ENCODE results near the gene LMO7.
"Not testable (repeated sequence)": the region's sequence is repeated elsewhere in the genome, so short reads cannot be mapped to it uniquely, and the experiment has no call there.

Gene LMO7

DNA sequence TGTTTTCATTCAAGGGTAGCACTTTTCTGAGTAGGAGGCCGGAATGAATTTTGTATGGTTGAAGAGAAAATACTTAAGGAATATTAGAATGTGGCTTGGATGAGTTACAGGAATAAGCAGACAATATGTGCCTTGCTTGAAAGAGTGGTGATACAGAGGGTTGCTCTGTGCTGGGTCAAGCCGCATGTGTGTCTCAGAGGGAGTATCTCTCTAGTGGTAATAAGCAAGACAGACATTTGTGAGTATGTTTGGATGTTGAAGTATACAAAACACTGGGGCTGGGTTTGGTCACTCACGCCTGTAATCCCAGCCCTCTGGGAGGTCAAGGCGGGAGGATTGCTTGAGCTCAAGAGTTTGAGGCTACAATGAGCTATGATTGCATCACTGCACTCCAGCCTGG is 103.9 kb downstream of the LMO7 start:
- FAIRE-seq = no peak
- no peak for DNase-seq (ENCODE audit: low spot score)

DNA sequence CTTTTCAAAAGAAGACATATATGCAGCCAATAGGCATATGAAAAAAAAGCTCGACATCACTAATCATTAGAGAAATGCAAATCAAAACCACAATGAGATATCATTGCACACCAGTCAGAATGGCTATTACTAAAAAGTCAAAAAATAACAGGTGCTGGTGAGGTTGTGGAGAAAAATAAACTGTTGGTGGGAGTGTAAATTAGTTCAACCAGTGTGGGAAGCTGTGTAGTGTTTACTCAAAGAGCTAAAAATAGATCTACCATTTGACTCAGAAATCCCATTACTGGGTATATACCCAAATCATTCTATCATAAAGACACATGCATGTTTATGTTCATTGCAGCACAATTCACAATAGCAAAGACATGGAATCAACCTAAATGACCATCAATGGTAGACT is 106.9 kb downstream of the LMO7 start:
- FAIRE-seq; DNase-seq (ENCODE audit: low spot score): not testable (repeated sequence)

DNA sequence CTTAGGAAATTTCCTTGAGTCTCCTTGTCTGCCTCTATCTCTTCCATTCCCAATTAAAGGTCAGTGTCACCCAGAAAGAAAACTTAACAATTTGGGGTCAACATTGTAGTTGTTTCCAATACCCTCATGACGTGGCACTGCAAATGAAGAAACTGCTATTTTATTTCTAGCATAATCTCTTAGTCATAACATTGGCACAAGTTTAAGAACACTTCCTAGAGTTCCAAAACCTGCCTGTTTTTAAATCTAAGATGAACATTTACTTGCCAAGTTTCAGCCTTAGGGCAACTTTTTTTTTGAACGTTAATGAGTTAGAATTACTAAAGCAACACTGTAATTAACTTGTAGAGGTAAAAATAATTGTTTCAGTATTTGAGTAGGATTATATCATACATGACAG is 108.0 kb downstream of the LMO7 start:
- no peak for FAIRE-seq
- no peak for DNase-seq (ENCODE audit: low spot score)

DNA sequence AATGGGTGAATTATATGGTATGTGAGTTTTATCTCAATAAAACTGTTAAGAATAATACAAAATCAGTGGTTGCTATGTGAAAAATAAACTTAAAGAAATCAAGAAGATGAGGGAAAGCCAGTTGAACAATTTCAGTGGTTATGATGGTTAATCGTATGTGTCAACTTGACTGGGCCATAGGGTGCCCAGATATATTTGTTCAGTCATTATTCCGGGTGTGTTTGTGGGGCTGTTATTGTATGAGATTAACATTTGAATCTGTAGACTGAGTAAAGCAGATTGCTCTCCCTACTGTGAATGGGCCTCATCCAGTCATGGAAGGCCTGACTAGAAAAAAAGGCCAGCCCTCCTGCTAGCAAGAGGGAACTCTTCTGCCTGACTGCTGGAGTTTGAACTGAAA is 109.3 kb downstream of the LMO7 start:
- no peak for FAIRE-seq
- no peak for DNase-seq (ENCODE audit: low spot score)

DNA sequence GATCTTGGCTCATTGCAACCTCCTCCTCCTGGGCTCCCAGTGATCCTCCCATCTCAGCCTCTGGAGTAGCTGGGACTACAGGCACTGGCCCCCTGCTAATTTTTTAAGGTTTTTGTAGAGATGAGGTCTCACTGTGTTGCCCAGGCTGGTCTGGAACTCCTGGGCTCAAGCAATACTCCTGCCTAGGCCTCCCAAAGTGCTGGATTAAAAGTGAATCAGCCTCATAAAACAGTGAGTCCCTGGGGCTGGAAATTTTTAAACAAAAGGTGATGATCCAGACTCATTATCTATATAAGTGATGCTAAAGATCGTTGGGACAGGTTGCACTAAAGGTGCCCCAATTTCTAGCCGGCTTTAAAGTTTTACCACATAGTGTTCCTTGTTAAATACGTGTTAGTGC is 112.7 kb downstream of the LMO7 start:
- no peak for FAIRE-seq
- no peak for DNase-seq (ENCODE audit: low spot score)

DNA sequence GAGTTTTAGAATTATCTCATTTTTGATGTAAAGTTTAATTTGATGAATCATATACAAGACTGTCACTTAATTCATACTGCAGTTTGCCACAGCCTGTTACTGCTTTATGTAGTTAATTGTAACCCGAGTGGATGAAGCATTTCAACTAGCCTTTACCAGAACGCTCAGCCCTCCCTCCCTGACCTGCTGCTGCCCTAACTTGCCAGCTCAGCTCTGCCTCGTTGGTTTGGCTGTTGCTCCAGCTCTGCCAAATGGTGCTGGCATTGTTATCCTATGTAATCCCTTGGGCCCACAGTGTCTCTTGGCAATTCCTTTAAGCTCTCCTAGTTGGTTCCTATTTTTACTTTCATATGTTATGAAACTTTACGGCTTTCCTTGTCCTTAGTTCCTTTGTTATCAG is 113.3 kb downstream of the LMO7 start:
- no peak for DNase-seq (ENCODE audit: low spot score)
- FAIRE-seq = peak; percentile 34

DNA sequence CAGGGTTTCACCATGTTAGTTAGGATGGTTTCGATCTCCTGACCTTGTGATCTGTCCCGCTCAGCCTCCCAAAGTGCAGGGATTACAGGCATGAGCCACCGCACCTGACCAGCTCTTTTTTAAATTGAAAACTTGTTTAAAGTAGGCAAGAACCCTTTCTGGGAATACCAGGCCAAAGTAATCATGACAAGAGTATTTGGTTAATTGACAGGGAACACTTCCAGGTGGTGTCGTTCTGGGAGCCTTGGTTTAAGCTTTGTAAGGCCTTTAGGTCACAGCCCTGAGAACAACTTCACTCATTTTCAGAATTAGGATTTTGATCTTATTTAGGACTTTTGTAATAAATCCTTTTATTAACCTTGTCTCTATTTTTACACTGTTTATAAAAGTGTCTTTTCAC is 115.2 kb downstream of the LMO7 start:
- DNase-seq (ENCODE audit: low spot score) (no peak), FAIRE-seq (no peak)

DNA sequence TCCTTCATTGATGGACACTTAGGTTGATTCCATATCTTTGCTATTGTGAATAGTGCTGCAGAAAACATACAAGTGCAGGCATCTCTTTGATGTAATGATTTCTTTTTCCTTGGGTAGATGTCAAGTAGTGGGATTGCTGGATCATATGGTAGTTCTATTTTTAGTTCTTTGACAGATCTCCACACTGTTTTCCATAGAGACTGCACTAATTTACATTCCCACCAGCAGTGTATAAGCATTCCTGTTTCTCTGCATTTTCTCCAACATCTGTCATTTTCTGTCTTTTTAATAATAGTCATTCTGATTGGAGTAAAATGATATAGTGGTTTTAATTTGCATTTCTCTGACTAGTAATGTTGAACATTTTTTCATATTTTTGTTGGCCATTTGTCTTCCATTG is 116.7 kb downstream of the LMO7 start:
- no peak for DNase-seq (ENCODE audit: low spot score)
- no peak for FAIRE-seq

DNA sequence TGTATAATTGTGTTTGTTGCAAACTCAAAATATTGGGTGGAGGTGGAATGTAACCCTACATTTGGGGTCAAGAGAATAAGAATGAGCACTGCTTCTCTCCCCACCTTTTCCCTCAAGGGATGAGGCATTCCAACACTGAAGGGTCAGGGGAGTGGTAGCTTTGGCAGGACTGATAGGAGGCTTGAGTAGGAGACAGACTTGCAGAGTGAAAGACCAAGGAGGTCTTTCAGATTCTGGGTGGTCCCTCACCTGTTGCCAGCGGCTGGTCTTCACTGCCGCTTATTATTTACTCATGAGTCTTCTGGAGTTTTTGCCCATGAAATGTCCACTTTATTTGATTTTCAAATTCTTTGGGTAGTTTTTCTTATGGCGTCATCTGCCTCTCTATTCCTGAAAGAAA is 118.8 kb downstream of the LMO7 start:
- FAIRE-seq (no peak), DNase-seq (ENCODE audit: low spot score) (no peak)

DNA sequence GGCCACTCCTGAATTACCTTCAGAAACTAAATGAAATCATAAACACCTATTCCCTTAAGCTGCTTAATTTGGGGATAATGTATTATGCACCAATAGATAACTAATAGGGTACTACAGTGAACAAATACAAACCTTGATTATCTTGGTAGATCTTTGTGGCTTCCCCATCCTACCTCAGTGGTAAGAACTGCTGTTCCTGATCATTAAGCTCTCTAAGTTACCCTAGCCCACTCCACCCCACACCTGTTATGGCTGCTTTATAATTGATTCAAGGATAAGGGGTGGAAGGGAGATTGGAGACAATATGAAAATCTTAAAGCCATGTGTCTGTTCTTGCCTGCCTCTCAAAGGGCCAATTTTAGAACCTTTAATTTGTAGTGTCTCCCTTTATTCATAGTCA is 121.2 kb downstream of the LMO7 start:
- no peak for FAIRE-seq
- no peak for DNase-seq (ENCODE audit: low spot score)

DNA sequence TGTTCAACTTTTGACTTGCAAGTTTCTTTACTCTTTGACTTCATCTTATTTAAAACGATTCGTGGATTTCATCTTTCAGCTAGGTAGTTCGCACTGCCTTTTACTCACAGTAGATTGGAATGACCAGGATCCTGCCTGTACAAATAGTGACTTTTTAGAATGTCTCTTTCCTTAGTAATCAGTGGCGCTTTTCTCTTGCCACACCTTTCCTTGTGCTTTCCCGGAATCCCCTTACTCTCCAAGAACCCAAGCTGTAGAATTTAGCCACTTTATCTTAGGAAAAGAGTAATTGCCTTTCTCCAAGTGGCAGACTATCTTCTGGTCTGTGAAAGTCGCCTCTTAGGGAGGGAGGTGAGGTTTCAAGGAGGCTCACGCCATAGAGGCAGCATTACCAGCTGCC is 123.4 kb downstream of the LMO7 start:
- FAIRE-seq = no peak
- no peak for DNase-seq (ENCODE audit: low spot score)

DNA sequence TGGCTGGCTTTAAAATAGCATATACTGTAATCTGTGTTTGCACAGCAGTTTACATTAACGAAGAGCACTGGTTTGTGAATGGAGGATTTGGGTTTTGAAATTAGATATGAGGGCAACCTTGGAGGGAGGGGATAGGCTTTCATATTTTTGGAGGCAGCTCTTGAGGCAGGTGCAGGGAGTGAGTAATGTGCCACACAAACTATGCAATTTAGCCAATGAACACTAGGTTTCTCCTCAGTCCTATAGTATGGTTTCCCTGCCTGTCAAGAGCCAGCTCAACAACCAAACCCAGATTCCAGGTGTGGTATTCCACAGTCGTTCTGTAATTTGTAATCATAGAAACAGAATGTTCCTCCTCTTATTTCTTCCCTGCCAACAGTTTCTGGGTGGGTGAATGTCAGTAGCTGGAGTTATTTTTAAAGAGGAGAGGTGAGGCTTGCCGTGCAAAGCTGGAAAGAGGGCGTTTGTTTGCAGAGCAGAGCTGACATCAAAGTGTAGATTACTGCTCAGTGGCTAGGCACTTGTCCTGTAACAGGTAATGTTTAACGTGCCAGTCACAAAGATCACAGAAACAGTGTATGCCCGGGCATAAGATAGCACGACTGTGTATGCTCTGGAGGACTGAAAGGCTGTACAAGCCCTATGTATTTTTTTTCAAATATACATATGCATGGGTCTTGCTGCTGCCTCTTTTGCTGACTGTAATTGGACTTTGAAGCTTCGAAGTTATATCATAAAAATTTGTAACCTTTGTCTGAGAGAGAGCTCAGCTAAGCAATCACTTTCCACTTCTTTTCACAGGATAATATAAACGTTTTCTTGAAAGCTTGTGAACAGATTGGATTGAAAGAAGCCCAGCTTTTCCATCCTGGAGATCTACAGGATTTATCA is 124.2 kb downstream of the LMO7 start:
- DNase-seq (ENCODE audit: low spot score) (peak; percentile 34), FAIRE-seq (no peak)

DNA sequence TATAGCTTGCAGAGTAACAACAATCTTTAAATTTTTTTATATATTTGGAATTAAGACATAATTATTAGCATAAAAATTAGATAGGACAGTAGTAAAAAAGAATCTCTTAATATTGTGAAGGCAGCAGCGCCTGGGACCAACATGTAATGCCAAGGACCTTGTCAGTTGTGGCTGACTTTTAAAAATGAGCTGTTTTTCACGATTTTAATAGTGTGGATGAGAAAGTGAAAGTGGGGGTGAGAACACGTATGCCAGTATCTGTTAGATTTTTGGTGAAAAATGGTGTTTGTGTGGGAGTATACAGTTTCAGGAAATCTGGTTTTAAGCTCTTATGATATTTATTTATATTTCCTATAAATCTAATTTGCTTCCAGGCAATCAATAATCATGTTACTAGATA is 125.2 kb downstream of the LMO7 start:
- no peak for DNase-seq (ENCODE audit: low spot score)
- FAIRE-seq = no peak

DNA sequence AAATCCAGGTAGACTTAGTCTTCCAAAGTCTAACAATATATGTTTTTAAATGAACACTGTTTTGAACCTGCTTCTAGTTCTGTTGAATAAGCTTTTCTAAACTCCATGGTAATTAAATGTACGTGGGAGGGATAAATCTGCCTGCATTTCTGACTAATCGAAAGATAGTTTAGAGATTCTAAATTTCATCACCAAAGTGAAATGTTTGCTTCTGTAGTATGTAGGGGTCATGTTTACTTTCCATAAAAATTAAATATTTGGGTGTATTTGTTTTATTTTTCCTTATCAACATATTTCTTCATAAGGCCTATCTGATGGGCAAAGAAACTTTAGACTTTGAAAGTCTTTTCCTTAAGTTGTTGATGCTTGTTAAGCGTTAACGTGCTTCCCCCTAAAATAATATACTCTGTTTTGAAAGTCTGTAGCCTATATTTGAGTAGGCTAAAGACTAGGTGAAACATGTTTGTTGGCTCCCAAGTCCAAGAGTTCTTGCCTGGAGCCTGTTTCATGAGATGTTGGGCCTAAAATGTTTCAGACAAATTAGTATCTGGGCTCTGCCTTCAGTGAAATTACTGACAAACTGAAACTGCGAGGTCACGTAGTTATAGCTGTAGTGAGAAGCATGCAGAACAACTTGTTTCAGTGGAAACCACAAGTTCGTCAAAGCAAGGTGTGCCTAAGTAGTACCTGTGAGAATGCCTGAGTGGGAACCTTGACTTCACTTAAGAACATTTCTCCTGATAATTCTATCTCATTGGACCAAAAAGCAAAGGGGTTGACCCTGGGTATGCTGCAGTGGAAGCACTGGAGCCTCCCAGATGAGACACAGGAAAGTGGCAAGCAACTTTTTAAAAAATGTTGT is 126.2 kb downstream of the LMO7 start:
- no peak for DNase-seq (ENCODE audit: low spot score)
- no peak for FAIRE-seq

DNA sequence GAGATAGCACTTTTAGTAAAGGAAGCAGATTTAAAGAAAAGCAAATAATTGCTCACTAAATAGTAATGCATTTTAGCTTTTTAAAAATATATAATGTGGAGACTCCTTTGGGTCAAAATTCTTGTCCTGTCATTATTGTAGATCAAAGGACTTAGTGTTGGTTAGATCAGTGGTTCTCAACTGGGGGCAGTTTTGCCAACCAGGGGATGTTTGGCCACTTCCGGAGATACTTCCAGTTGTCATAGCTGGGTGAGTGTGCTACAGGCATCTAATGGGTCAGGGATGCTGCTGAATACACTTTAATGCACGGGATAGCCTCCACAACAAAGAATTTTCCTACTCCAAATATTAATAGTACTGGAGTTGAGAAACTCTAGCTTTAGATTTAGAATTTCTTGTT is 126.8 kb downstream of the LMO7 start:
- DNase-seq (ENCODE audit: low spot score) (no peak), FAIRE-seq (no peak)

DNA sequence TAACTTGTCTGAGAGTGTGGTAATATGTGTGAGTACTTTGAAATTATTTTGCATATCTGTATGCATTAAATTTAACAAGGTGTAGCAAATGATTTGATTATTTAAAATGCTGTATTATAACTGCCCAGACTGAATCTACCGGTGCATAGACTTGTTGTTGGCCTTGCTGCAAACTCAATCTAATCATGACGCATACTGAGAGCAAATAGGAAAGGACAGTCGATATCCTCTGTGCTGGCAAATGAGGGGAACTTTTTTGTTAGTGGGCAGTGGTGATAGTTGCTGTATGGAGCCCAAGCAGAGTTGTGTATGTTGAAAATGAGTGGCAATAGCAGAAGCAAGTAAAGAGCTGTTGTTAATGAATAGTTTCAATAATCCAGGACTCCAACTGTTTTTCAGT is 127.4 kb downstream of the LMO7 start:
- no peak for DNase-seq (ENCODE audit: low spot score)

DNA sequence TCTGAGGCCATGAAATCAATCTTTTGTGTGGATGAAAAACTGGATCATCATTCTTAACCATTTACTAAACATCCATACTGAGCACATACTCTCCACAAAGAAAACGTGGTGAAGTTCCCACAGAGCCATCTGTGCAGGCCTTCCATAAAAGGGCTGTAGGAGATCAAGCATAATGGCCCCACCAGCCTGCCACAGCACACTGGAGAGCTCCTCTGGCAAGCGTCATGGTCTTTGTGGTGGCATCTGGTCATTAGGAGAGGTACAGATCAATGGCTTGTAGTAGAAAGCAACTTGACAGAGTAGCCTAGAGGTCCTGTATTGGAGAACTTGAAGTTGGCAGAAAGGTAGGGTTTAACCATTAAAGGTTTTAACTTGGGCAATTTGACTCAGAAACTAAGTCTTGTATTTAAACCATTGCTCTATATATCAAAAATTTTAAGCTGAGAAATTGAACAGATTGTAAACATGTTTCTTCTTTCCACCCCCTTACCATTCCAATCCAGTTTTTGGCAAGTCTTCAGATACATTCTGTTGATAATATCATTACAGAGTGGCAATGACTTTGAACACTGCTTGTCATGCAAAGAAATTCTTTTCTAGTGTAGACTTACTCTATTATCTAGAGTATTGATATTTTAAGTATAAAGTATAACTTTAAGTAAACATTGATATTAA is 128.3 kb downstream of the LMO7 start:
- no peak for DNase-seq (ENCODE audit: low spot score)
- no peak for FAIRE-seq

More for the DNA sequence above, 127.4 kb downstream of the LMO7 start:
- FAIRE-seq = no peak

DNA sequence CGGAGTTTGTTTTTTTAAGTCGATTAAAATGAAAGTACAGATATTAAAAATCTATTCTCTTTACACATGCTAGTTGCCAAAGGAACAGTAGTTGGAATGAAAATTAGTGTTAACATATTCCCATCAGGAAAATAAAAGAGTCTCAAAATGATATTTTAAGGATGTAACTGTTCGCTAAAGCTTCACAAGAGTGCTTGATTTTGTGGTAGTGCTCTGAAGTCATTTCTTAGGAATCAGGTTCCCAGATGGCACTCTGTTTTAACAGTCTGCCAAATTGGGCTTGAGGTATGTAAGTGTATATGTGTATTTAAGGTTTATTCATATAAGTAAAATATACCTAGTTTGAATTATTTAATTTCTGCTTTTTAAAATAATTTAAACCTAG is 128.8 kb downstream of the LMO7 start:
- DNase-seq (ENCODE audit: low spot score) (no peak), FAIRE-seq (no peak)

DNA sequence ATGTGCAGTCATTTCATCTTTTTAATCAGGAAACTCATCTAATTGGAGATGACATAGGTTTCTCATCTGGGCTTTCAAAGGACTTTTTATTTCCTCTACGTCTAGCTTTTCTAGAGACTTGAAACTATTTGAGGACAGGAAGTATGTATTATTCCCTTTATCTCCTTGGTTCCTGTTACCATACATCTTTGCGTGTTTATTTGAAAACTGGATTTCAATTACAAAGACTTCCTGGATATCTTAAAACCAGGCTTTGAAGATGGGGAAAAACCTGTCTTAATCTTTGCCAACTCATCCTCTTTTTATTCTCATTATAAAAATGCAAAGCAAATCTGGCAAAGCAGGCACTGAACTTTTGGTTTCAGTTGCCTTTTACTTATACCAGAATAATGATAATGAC is 130.5 kb downstream of the LMO7 start:
- FAIRE-seq = no peak
- DNase-seq (ENCODE audit: low spot score) = no peak

DNA sequence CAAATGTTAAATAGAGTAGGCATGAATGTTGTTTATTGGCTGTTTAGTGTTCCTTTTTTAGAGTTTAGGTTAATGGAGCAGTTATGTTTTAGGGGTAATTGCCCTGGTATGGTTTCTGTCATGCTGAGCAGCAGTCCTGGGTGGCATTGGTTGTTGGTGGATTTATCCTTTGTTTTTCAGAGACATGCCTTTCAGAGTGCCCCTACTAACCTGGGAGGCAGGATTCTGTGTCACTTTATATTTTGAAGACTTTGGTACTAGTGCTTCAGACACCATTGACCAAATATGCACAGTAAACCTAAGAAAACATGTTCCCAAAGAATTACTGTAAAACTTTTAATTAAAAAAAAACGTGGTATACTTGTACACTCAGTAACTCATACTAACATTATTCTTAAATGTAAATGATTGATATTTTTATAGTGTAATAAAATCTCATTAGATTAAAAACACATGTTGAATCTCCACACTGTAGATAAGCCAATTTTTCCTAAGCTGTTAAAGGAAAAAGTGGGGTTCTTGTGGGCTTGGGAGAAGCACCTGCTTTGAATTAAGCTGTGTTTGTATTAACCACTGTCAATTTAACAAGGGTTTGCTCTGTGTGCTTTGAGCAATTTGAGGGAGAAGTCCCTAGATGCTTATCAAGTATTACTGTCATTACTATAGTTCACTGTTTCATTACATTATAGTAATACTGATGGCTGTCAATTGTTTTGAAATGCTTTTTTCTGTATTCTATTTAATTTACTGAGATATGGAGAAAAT is 133.2 kb downstream of the LMO7 start:
- FAIRE-seq = no peak
- no peak for DNase-seq (ENCODE audit: low spot score)

DNA sequence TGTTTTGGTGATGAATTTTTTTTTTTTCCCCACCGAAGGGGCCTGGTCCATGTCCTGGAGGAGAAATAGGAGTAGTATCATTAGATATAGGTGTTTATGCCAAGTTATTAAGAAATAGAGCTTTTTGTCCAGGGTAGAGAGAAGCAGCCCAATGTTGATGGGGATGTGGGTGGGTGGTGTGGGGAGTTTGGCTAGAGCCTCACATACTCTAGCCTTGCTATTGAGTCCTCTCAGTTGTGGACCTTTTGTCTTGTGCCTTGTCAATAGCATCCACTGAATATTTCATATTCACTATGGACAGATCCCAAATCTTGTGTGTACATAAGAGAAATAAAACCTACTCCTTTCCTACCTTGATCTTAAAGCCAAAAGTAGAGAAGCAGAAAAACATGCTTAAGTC is 134.0 kb downstream of the LMO7 start:
- no peak for DNase-seq (ENCODE audit: low spot score)

More for the DNA sequence above, 134.0 kb downstream of the LMO7 start:
- FAIRE-seq = no peak
